Measurements from ENCODE around the gene F2.

The F2 gene

DNA sequence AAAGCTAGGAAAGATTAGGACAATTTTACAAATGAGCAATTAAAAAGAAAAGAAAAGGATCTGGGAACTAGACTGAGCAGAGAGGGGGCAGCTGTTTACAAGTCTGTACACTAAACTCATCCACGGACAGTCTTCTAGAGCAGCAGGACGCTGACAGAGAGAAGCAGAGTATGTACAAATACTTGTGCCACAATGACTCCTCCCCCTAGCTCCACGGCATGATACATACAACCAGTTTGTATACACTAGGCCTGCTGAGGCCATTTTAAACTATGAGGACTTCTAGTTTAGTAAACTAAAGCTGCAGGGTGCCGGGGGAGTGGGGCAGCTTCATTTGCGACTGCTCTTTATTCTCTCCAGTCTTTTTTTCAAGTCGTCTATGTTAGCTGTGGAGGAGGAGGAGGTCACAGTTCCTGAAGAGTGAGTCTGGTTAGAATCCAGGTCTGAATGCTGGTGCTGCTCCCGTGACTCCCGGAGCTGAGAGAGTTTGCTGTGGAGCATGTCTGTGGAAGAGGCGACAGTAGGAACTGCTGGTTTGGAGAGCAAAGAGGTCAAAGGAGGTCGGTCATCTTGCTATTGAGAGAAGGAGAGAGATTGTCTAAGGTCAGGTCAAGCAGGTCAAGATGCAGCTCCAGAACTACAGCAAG, 24.8 kb downstream of the F2 start:
- no peak for DNase-seq (ENCODE audit: low read depth in 2 of 2)

DNA sequence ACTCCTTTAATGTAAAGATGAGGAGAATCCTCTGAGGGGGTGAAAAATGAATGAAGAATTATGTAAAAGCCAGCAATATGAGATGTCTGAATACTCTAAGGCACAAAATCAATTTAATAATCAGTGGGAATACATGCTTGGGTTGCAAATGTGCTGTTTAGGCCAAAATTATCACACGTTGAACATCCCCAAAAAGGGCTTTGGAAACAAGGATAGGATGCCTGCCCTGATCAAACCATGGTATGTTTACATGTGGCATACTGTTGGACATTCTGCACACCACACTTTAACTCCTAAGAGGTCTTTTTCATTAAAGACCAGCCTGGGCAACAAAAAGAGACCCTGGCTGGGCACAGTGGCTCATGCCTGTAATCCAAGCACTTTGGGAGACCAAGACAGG, 26.3 kb downstream of the F2 start:
- no peak for DNase-seq (ENCODE audit: low read depth in 2 of 2)

DNA sequence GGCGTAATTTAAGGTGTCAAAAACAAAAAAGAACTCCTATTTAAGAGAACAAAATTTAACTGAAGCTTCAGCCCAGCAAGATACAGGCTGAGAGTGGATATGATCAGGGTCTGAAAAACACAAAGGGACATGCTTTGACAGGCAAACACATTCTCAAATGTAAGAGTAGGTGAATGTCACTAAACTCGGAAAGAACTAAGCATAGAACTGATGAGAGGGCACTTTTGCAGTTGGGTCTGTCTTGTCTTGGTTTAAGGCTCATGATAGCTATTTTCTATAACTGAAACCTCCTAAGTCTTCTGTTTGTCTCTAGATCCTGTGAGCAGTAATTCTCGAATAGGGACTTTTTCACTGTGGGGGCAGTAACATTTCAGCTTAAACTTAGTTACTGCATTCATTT, 27.0 kb downstream of the F2 start:
- DNase-seq (ENCODE audit: low read depth in 2 of 2), result no peak

DNA sequence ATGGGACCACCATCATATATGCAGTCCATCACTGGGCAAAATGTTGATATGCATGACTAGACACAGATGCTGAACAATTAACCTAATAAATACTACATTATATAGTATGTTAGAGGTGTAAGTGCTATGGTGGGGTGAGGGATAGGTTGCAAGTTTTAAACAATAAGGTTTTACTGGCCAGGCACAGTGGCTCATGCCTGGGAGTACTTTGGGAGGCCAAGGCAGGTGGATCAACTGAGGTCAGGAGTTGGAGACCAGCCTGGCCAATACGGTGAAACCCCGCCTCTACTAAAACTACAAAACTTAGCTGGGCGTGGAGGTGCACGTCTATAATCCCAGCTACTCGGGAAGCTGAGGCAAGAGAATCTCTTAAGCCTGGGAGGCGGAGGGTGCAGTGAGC, 28.1 kb downstream of the F2 start:
- no peak for DNase-seq (ENCODE audit: low read depth in 2 of 2)

DNA sequence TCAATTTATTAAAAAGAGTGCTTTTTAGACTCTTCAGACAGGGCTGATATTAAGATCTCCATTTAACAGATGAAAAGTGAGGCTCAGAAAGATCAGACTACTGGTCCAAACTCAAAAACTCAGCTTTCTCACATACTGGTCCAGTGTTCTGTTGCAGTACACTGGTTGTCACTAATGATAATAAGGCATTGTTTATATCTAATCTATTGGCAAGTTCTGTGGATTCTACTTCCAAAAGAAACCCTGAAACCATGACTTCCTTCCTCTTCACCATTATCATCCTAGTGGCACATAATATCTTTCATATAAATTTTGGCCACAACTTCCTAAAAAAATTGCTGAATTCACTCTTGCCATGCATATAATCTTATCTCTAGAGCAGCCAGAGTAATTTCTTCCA, 36.9 kb downstream of the F2 start:
- DNase-seq (ENCODE audit: low read depth in 2 of 2), result no peak

DNA sequence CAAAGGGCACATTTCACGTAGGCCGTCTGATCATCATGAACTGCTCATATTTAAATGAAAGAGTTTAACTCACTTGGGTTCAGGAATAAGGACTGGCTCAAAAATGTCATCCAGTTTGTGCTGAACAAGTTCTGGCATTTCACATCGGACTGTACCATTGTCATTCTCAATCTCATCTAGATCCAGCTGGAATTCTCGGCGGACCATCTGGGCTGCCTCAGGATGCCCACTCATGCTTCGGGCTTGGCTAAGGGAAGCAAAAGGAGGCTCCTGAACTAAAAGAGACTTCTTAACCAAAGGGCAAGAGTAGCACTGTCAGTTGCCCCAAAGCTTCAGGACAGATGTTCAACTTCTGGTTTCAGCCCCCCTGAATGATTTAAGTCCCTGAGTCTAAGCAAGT, 40.2 kb downstream of the F2 start:
- no peak for DNase-seq (ENCODE audit: low read depth in 2 of 2)

DNA sequence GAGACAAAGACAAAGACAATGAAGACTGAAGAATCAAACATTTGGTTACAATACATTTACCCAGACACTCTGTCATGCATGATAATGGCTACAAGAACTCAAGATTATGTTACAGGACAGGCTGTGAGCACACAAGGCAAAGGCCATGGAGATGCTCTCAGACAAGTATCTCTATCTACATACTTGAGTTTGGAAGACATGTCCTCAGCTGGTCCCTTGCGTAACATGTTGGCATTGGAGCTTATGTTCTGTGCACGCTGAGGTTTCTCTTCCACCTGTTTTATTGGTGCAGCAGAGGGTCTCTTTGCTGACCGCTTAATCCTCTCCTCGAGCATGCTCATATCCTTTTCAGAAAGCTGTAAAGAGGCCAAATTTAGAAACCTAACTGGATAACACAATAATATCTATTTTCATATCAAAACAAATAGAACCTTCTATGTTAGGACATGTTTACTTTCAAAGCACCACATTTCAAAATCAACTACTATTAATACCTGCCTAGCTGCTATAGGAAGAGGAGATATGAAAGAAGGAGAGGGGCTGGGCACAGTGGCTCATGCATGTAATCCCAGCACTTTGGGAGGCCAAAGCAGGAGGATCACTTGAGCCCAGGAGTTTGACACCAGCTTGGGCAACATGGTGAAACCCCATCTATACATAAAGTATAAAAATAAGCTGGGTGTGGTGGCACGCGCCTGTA, 41.6 kb downstream of the F2 start:
- DNase-seq (ENCODE audit: low read depth in 2 of 2), result no peak

DNA sequence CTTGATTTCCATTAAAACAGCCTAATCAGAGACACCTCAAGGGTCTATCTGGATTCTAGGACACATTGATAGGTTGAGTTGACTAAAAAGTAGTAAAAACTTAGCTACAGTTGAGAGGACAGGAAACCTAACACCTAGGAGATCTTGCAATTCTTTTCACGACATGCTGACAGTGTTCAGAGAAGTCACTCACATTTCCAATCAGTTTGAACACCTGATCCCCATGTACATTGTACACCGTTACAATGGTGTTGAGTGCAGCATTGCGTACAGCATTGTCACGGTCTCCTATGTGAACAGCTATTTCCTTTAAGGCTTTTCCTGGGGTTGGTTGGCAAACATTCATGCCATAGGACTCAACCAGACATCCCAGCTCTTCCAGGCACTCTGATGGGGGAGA, 42.8 kb downstream of the F2 start:
- DNase-seq (ENCODE audit: low read depth in 2 of 2), result no peak

DNA sequence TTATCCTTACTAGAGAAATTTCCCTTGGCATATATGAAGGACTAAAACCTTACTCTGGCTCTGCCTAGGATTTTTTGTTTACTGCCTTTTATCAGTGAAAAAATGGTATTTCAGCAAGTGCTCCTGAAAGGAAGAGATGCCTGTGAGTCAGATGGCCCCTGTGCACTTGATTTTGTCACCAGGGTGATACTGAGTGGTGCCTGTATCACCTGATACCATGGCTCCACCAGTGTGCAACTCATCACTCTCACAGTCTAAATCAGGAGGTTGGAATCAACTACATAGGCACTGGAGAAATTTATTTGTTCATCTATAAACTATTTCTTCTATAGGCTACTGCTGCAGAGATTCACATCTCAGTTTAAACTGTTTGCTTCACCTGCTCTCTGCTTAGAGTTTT, 43.2 kb downstream of the F2 start:
- no peak for DNase-seq (ENCODE audit: low read depth in 2 of 2)

DNA sequence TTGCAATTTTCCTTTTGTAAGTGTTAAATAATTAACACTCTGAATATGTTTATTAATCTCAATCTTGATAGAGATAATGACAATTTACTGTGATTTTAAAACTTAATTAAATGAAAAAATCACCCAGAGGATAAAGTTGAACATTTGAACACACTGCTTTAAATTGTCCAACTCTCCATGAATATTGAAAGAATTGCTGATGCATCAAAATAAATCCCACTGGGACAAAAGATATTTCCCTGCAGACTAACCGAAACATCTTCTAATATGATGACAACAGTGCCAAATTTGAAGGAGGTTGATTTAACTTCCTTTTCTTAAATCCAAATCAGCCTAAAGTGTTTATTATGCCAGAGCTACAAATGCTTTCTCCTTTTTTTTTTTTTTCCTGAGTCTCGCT, 47.6 kb downstream of the F2 start:
- no peak for DNase-seq (ENCODE audit: low read depth in 2 of 2)

DNA sequence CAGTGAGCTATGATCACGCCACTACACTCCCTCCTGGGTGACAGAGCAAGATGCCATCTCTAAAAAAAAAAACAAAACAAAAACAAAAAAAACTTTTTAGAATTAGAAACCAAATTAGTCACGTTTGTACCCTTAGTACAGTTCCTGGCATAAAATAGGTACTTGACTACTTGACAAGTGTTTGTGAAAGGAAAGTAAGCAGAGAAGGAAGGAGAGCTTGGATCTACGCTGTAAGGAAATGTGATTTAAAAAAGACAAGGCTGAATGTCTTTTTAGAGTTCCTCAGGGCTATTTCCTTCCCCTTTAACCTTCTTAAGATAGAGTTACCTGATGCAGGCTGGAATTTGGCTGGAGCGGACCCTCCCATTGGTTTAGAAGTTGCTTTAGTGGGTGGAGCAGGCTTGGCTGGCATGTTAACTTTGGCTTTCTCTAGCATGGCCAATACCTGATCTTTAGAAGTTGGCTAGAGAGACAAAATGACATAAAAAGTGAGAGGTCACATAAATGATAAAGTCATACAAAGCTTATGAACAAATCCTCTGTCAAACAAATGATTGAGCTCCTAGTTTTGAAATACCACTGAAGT, 50.7 kb downstream of the F2 start:
- DNase-seq (ENCODE audit: low read depth in 2 of 2), result no peak

DNA sequence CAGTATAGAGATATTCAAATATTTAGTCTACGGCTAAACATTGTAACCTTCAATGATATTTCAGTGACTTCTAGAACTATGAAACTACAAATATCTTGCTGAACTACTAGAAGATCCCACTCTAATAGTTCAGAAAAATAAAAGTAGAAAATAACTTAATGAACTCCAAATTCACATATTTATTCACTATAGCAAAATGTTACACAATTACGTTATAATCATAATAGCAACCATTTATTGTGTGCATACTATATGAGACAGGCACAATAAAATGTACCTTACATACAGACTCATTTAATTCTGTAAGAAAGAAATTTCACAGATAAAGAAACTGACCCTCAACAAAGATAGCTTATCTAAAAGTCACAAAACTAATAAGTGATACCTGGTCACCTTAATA, 57.9 kb downstream of the F2 start:
- DNase-seq (ENCODE audit: low read depth in 2 of 2), result no peak

DNA sequence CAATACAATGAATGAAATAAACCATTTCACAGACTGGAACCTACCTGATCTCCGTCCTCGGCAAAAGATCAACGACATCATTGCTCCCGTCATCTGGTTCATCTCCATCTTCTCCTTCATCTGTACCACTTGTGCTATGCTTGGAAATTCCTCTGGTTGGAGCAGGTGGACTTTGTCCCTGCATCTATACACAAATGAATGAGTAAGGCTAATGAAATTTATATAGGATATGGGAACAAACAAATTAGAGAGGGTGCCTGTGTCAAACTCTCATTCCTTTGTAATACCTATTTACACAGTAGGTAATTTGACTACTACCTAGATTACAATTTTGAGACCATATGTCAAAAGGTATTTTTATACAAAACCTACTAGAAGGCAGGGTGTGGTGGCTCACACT, 59.4 kb downstream of the F2 start:
- DNase-seq (ENCODE audit: low read depth in 2 of 2), result no peak
